ENCODE data around the gene TMEM97.
A peak's percentile ranks its signal among the peaks of the same experiment; 100 is the strongest.

TMEM97 gene

DNA sequence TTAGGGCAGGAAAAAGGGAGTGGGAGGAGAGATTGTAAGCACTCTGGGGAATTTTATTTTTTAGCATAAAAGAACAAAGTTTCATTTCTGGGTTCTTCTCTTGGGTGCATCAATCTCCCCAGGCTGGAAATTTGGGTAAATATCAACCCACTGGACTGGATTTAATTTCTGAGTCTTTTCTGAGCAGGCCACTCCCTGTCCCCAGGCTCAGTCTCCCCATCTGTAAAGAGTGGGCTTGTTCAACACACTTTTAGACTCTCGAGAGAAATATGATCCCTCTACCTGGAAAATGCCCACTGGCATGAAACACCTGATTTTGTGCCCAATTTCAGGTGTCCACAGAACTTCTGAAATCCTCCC lies 51.7 kb downstream of the TMEM97 start (continued):
- TF ChIP-seq, protein P1, sequence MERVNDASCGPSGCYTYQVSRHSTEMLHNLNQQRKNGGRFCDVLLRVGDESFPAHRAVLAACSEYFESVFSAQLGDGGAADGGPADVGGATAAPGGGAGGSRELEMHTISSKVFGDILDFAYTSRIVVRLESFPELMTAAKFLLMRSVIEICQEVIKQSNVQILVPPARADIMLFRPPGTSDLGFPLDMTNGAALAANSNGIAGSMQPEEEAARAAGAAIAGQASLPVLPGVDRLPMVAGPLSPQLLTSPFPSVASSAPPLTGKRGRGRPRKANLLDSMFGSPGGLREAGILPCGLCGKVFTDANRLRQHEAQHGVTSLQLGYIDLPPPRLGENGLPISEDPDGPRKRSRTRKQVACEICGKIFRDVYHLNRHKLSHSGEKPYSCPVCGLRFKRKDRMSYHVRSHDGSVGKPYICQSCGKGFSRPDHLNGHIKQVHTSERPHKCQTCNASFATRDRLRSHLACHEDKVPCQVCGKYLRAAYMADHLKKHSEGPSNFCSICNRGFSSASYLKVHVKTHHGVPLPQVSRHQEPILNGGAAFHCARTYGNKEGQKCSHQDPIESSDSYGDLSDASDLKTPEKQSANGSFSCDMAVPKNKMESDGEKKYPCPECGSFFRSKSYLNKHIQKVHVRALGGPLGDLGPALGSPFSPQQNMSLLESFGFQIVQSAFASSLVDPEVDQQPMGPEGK (CRISPR knock-in tag; IDR thresholded peaks at IDR 0.05; ENCODE audit: borderline replicate concordance) = no peak
- no peak for TF ChIP-seq ZNF565 (CRISPR knock-in tag; conservative IDR thresholded peaks at IDR 0.05; ENCODE audit: low read depth)
- TF ChIP-seq, protein P2, sequence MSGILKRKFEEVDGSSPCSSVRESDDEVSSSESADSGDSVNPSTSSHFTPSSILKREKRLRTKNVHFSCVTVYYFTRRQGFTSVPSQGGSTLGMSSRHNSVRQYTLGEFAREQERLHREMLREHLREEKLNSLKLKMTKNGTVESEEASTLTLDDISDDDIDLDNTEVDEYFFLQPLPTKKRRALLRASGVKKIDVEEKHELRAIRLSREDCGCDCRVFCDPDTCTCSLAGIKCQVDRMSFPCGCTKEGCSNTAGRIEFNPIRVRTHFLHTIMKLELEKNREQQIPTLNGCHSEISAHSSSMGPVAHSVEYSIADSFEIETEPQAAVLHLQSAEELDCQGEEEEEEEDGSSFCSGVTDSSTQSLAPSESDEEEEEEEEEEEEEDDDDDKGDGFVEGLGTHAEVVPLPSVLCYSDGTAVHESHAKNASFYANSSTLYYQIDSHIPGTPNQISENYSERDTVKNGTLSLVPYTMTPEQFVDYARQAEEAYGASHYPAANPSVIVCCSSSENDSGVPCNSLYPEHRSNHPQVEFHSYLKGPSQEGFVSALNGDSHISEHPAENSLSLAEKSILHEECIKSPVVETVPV (CRISPR knock-in tag; IDR thresholded peaks at IDR 0.05) = no peak

DNA sequence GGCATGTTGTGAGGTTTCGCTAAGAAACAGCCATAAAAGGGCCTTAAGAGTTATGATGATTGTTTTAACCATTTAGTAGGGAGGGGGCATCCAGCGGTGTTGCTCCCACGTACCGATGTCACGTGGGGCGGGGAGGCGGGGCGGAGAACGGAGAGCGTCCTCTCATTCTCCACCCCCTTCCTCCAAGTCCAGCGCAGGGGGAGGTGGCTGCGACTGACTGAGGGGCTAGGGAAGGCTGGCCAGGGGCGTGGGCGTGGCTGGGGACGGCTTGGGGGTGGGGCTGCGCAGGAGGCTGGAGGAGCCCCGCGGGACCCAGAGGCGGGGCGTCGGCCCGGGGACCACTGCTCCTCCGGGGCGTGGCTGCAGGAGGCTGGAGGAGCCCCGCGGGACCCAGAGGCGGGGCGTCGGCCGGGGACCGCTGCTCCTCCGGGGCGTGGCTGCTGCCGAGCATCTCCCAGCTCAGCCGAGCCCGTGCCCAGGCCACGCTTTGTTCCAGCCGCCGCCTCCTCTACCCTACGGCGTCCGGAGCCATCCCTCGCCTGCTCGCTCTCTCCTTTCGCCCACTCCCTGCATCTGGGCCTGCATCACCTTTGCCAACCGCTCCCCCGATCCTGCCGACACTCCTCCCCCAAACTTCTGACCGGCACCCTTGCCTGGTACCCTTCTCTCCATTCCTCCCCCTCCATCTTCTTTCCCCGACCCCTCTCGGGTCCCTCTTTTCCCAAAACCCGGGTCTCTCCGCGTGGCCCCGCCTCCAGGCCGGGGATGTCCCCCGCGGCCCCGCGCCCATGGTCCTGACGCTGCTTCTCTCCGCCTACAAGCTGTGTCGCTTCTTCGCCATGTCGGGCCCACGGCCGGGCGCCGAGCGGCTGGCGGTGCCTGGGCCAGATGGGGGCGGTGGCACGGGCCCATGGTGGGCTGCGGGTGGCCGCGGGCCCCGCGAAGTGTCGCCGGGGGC lies 52.5 kb downstream of the TMEM97 start, which contains the start of gene SARM1:
SARM1 (plus strand) TSS at position 450 of the 958 bp plus-strand sequence; CDS start at position 789, 339 bp downstream.
- ATAC-seq = peak; percentile 92
- no peak for TF ChIP-seq ZNF70 (CRISPR knock-in tag; IDR thresholded peaks at IDR 0.05)
- no peak for TF ChIP-seq ZNF8 (CRISPR knock-in tag; IDR thresholded peaks at IDR 0.05)
- TF ChIP-seq, protein P3, sequence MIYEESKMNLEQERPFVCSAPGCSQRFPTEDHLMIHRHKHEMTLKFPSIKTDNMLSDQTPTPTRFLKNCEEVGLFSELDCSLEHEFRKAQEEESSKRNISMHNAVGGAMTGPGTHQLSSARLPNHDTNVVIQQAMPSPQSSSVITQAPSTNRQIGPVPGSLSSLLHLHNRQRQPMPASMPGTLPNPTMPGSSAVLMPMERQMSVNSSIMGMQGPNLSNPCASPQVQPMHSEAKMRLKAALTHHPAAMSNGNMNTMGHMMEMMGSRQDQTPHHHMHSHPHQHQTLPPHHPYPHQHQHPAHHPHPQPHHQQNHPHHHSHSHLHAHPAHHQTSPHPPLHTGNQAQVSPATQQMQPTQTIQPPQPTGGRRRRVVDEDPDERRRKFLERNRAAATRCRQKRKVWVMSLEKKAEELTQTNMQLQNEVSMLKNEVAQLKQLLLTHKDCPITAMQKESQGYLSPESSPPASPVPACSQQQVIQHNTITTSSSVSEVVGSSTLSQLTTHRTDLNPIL (CRISPR knock-in tag; IDR thresholded peaks at IDR 0.05; ENCODE audit: low read depth) = no peak
- no peak for TF ChIP-seq OSR1 (CRISPR knock-in tag; IDR thresholded peaks at IDR 0.05)
- TF ChIP-seq ZNF565 (CRISPR knock-in tag; conservative IDR thresholded peaks at IDR 0.05; ENCODE audit: low read depth) = no peak
- no peak for TF ChIP-seq ESRRG (CRISPR knock-in tag; IDR thresholded peaks at IDR 0.05)
- TF ChIP-seq, protein P4, sequence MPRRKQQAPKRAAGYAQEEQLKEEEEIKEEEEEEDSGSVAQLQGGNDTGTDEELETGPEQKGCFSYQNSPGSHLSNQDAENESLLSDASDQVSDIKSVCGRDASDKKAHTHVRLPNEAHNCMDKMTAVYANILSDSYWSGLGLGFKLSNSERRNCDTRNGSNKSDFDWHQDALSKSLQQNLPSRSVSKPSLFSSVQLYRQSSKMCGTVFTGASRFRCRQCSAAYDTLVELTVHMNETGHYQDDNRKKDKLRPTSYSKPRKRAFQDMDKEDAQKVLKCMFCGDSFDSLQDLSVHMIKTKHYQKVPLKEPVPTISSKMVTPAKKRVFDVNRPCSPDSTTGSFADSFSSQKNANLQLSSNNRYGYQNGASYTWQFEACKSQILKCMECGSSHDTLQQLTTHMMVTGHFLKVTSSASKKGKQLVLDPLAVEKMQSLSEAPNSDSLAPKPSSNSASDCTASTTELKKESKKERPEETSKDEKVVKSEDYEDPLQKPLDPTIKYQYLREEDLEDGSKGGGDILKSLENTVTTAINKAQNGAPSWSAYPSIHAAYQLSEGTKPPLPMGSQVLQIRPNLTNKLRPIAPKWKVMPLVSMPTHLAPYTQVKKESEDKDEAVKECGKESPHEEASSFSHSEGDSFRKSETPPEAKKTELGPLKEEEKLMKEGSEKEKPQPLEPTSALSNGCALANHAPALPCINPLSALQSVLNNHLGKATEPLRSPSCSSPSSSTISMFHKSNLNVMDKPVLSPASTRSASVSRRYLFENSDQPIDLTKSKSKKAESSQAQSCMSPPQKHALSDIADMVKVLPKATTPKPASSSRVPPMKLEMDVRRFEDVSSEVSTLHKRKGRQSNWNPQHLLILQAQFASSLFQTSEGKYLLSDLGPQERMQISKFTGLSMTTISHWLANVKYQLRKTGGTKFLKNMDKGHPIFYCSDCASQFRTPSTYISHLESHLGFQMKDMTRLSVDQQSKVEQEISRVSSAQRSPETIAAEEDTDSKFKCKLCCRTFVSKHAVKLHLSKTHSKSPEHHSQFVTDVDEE (CRISPR knock-in tag; IDR thresholded peaks at IDR 0.05) = no peak
- no peak for TF ChIP-seq ZFP30 (CRISPR knock-in tag; IDR thresholded peaks at IDR 0.05)
- TF ChIP-seq, protein P2 (CRISPR knock-in tag; IDR thresholded peaks at IDR 0.05) = no peak
- no peak for TF ChIP-seq BACH2 (CRISPR knock-in tag; IDR thresholded peaks at IDR 0.05; ENCODE audit: borderline replicate concordance)

DNA sequence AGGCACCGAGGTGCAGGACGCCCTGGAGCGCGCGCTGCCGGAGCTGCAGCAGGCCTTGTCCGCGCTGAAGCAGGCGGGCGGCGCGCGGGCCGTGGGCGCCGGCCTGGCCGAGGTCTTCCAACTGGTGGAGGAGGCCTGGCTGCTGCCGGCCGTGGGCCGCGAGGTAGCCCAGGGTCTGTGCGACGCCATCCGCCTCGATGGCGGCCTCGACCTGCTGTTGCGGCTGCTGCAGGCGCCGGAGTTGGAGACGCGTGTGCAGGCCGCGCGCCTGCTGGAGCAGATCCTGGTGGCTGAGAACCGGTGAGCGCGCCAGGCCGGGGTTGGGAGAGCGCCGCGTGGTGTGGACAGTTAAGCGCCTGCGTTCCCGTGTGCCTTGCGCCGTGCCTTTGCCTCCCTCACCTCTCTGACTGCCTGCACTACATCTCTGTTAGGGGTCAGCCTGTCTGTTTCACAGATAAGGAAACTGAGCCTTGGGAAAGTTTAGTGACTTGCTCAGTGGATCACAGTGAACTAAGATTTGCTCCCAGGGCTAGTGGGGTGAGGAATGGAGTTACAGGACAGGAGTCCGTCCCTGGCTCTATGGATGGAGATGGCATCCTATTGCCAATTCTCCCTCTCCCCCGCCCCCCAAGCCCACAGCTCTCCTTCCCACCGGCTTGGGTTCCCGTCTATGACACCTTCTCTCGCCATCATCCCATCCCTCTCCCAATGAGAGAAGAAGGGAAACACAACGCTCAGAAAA lies 53.4 kb downstream of the TMEM97 start:
- TF ChIP-seq, protein P2 (CRISPR knock-in tag; IDR thresholded peaks at IDR 0.05) = no peak
- no peak for TF ChIP-seq ARNTL (CRISPR knock-in tag; IDR thresholded peaks at IDR 0.05; ENCODE audit: borderline replicate concordance, low read depth)
- ATAC-seq = peak; percentile 16

DNA sequence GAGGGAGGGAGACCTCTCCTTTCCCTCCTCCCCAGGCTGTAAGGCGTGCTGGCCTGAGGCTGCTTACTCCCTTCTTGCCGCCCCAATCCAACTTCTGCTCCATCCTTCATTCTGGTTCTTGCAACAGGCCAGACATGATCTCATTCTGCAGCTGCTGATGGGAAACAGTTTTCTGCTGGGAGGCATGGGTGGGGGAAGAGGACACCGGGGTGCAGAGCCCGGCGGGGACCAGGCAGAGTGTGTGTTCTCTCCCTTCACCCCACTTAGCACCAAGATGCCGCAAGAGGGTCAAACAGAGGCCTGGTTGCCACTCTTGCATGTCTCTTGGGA lies 53.9 kb downstream of the TMEM97 start:
- no peak for ATAC-seq

More for the DNA sequence above, 53.9 kb downstream of the TMEM97 start:
- TF ChIP-seq, protein P1 (CRISPR knock-in tag; IDR thresholded peaks at IDR 0.05; ENCODE audit: borderline replicate concordance) = no peak
- TF ChIP-seq, protein P5, sequence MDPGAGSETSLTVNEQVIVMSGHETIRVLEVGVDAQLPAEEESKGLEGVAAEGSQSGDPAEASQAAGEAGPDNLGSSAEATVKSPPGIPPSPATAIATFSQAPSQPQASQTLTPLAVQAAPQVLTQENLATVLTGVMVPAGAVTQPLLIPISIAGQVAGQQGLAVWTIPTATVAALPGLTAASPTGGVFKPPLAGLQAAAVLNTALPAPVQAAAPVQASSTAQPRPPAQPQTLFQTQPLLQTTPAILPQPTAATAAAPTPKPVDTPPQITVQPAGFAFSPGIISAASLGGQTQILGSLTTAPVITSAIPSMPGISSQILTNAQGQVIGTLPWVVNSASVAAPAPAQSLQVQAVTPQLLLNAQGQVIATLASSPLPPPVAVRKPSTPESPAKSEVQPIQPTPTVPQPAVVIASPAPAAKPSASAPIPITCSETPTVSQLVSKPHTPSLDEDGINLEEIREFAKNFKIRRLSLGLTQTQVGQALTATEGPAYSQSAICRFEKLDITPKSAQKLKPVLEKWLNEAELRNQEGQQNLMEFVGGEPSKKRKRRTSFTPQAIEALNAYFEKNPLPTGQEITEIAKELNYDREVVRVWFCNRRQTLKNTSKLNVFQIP (CRISPR knock-in tag; IDR thresholded peaks at IDR 0.05; ENCODE audit: borderline replicate concordance, low read depth) = no peak
- TF ChIP-seq ZNF8 (CRISPR knock-in tag; IDR thresholded peaks at IDR 0.05) (no peak), ZFP3 (CRISPR knock-in tag; IDR thresholded peaks at IDR 0.05) (no peak), TCF4 (CRISPR knock-in tag; IDR thresholded peaks at IDR 0.05; ENCODE audit: borderline replicate concordance) (no peak), ZNF70 (CRISPR knock-in tag; IDR thresholded peaks at IDR 0.05) (no peak), GLIS3 (CRISPR knock-in tag; IDR thresholded peaks at IDR 0.05) (no peak)

Measured in SK-N-SH treated with all-trans-retinoic acid at 6 μM for 48 hours (cell line).